ENCODE measurements around the gene HSPA14. TPM values are rescaled to one million over a fixed set of nuclear protein-coding genes. Genes with fewer than 3 reads are reported as not detected.

The HSPA14 gene
- total and polyA plus RNA-seq, 2 of the 8 experiments (the other 6 are each of a cell fraction or from before 2014, with no cell fraction given): 20.5 to 36.4 TPM

DNA sequence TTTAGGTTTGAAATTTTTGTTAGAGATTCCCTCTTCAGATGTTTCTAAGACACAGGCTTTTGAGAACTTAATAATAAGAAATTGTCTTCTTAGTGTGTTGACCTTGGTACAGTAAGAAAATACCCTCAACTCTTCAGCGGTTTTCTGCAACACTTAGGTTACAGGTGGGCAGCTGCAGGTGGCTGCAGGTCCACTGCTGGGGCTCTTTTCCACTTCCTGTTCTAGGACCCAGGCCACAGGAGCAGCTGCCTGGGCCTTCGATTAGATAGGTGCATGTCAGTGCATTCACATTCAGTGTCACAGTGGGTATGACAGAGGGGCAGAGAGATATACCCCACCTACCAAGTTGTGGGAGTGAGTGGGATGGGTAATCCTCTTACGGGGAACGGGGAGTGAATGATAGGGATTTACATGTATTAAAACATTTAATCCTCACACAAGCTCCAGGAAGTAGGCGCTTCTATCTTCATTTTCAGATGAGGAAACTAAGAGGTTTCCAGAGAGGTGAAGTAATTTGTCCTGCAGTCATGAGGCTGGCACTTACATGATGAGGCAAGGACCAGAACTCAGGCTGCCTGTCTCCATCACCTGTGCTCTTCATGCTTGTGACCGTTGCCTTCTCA, 20.3 kb downstream of the HSPA14 start (continued):
- TF ChIP-seq TBP (IDR thresholded peaks at IDR 0.05; ENCODE audit: low read depth, low read length) (no peak), POLR2AphosphoS5 (IDR thresholded peaks at IDR 0.05; ENCODE audit: low read depth, low read length) (no peak), EZH2 (IDR thresholded peaks at IDR 0.05; ENCODE audit: low read depth, low read length, severe bottlenecking) (no peak), GTF2F1 (IDR thresholded peaks at IDR 0.05; ENCODE audit: borderline replicate concordance, low read depth, low read length) (no peak)

Measured in H1 (cell line).